Testis (tissue), 2 donors: ENCODE data around the gene TMEM81.

Experiments
- CTCF ChIP-seq, 3 experiments: fragments of 450-650 bp in 2 of 3; fragments of 200-600 bp in 1 of 3; sonication (generic) in 1 of 3; IDR thresholded peaks; one replicate each; pipeline ENCODE4 v1.5.1; 2016 to 2019; ENCODE audit warnings: antibody characterized with exemption in 3 of 3, mild to moderate bottlenecking in 2 of 3, moderate library complexity in 1 of 3
- POLR2A ChIP-seq: fragments of 450-650 bp; IDR thresholded peaks from one replicate; pipeline ENCODE4 v1.6.1; 2017; ENCODE audit warnings: antibody characterized with exemption, mild to moderate bottlenecking, moderate library complexity

DNA sequence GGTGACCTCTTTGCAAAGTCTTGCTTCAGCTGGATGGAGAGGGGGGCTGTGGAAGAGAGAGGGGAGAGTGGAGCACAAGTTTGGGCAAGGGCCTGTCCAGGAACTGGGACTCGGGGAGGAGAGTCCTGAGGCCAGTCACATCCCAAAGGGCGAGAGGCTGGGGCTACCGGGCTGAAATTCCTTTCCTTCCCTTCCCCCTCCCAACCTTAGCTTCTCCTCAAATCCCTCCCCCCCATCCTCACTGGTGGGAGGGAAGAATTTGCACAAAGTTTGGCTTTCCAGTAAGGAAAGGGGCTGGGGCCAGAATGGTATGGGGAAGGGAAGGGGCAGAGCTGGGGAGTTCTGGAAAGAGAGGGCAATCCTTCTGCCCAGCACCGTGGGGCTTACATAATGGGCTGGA lies 40.4 kb downstream of the TMEM81 start:
- TF ChIP-seq CTCF (IDR thresholded peaks at IDR 0.05) = no peak
- no peak for TF ChIP-seq POLR2A
